HG03060 (cell line): ENCODE measurements around the gene ACVR1.
"Not testable (repeated sequence)": the region's sequence is repeated elsewhere in the genome, so short reads cannot be mapped to it uniquely, and the experiment has no call there.

Experiments
- ATAC-seq: cut with Tn5 transposase; IDR thresholded peaks from one replicate; pipeline ENCODE4 v1.9.1; 2021; ENCODE audit warnings: low read depth, moderate number of reproducible peaks; ENCODE audit not compliant: unreplicated experiment

Gene ACVR1

DNA sequence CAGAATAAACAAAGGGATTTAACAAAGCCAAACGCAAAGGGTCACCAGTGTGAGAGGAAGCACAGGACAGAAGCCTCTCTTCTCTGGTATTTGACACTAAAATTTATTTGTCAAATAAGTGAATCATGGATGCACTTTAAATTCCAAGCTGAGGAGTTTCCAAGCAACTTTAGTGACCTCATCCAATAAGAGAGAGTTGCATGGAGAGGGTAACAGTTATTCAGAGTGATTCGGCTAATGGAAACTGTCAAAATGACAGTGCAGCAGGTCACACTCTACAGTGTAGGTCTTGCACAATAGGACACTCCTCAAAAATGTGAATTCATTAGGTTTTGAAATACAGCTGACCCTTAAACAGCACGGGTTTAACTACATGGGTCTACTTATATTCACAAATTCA is 143.5 kb downstream of the ACVR1 start:
- ATAC-seq: no peak

DNA sequence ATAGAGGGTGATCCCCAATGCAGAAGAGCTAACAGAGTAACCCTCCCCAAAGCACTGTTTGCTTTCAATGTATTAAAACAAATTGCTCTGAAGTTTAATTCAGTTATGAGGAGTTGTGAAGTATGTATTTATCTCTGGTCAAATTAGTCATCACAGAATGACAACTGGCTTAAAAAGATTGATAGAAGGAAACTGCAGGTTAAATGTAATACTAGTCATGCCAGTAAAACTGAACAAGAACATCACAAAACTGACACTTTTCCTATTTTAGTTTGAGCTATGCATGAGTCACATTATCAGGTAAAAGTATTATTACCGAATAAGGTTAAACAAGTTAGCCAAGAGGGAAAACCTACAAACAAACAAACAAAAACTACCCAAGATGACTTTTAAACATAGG is 148.4 kb downstream of the ACVR1 start:
- no peak for ATAC-seq

- ATAC-seq: no peak
These were observed 149.2 kb downstream of the ACVR1 start for GRCh38 chr2:157726946-157727345.

DNA sequence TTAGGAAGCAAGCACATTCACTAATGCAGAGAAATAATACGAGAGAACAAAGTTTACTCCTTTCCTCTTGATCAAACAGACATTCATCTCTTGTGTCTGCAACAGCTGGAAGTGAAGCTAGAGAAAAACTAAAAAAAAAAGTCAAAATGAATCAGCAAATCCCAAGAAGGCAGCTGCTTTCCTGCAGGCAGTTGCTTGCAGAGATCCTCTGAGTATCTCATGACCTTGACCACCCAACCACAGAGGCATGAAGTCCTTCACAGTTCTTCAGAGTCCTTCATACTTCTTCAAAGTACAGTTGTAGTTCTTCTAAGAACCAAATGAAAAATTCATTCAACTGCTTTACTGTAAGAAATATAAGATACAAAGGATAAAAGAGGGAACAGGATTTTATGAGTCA is 150.3 kb downstream of the ACVR1 start:
- ATAC-seq: no peak

DNA sequence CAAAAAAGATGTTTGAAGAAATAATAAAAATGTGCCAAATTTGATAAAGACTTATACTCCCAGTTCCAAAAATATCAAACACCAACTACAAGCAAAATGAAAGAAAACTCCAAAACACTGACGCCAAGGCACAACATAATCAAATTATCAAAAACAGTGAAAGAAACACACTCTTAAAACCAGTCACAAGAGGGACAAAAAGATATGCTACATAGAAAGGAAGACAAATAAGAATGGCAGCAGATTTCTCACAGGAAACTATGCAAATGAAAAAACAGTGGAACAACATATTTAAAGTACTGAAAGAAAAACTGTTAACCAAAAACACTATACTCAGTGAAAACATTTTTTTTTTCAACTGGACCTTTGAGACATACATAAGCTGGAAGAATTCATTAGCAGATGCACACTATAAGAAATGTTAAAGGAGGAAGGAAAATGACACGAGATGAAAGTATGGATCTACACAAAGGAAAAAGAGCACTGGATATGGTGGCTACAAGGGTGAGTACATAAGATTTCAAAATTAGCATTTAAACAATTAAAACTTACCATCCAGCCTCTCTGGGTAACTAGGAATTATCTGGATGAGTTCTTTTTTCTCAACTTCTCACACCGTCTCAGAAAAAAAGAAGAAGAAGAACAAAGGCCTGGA is 153.4 kb downstream of the ACVR1 start:
- ATAC-seq: no peak

GRCh38 chr2:157720504-157720903 is 155.6 kb downstream of the ACVR1 start:
- ATAC-seq: no peak

GRCh38 chr2:157704653-157705052 is 171.5 kb downstream of the ACVR1 start:
- ATAC-seq: not testable (repeated sequence)

DNA sequence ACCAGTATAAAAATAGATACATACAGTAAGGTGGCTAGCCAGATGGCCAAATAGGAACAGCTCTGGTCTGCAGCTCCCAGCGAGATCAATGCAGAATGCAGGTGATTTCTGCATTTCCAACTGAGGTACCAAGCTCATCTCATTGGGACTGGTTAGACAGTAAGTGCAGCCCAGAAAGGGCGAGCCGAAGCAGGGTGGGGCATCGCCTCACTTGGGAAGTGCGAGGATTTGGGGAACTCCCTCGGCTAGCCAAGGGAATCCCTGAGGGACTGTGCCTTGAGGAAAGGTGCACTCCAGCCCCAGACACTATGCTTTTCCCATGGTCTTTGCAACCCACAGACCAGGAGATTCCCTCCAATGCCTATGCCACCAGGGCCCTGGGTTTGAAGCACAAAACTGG is 172.0 kb downstream of the ACVR1 start:
- ATAC-seq: not testable (repeated sequence)

- ATAC-seq: no peak
These were observed 176.3 kb downstream of the ACVR1 start for GRCh38 chr2:157699806-157700205.

GRCh38 chr2:157699009-157699408 is 177.1 kb downstream of the ACVR1 start:
- no peak for ATAC-seq

GRCh38 chr2:157698430-157698829 is 177.7 kb downstream of the ACVR1 start:
- no peak for ATAC-seq

GRCh38 chr2:157696036-157696435 is 180.1 kb downstream of the ACVR1 start:
- ATAC-seq: no peak

DNA sequence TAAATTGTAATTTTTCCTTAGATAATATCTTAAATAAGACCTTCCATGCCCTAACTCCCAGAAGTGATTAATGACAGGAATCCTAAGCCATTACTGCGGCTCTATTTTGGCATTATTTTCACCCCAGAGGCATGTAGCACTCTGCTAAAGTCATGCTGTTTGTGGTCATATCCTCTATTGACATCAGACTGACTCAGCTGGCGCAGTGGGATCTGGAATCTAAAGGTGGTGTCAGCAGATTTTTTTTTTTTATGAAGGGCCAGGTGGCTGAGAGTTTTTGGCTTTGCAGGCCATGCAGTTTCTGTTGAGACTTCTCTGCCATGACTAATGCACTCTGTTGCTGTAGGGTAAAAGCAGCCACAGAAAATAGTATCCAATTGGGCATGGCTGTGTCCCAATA is 183.4 kb downstream of the ACVR1 start:
- no peak for ATAC-seq

GRCh38 chr2:157691695-157692094 is 184.4 kb downstream of the ACVR1 start:
- ATAC-seq: no peak

- ATAC-seq: no peak
These were observed 185.0 kb downstream of the ACVR1 start for GRCh38 chr2:157691131-157691530.
